NB4 (cell line): Measurements from ENCODE around the gene ISYNA1.

ENCODE experiments used
- DNase-seq: peaks from one replicate; pipeline ENCODE4 v3.0.0; 2010; ENCODE audit warnings: low read depth
- H3K4me3 ChIP-seq: one replicate; pipeline ENCODE4 v1.5.1; 2011; ENCODE audit warnings: mild to moderate bottlenecking, low read depth, low read length, moderate library complexity
- MYC ChIP-seq: IDR thresholded peaks from 2 replicates; pipeline ENCODE4 v1.6.1; 2011; ENCODE audit warnings: low read depth, low read length
- POLR2A ChIP-seq: IDR thresholded peaks from 2 replicates; pipeline ENCODE4 v1.6.1; 2011; ENCODE audit warnings: mild to moderate bottlenecking; ENCODE audit not compliant: insufficient read length; ENCODE audit errors: extremely low read depth
- TF ChIP-seq, protein P1 (sequence below): IDR thresholded peaks from one replicate; pipeline ENCODE4 v1.5.1; 2012; ENCODE audit warnings: low read depth, low read length
- TF ChIP-seq, protein P2 (sequence below): IDR thresholded peaks from 2 replicates; pipeline ENCODE4 v1.6.1; 2011; ENCODE audit warnings: low read depth, low read length

The ISYNA1 gene

DNA sequence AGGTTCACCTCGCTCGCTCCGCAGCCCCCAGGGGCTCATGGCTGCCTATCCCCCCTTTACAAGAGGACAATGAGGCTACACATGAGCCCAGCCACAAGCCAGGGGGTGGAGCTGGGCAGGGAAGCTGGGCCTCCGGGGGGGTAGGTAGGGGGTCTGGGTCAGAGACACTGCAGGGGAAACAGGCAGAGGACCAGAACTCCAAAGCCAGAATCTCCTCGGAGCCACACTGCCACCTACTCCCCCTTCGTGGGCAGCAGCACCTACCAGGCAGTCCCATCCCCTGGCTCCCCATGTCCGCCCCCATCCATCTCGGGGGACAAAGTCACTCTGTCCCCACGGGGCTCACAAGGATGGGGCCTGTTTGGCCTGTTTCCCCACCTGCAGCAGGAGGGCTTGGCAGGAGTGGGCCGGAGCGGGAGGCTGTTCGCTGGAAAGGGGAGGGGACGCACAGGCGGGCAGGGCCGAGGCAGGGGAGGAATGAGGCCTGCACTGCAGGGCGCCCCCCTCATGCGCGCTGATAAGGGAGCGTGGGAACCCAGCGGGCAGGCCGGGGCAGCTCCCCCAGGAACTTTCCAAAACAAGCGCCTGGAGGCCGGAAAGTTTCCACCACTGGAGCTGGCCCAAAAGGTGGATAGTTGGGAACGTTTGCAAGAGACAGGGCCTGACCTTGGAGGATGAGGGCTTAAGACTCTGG lies 545 bp upstream of the ISYNA1 start:
- TF ChIP-seq, protein P1, sequence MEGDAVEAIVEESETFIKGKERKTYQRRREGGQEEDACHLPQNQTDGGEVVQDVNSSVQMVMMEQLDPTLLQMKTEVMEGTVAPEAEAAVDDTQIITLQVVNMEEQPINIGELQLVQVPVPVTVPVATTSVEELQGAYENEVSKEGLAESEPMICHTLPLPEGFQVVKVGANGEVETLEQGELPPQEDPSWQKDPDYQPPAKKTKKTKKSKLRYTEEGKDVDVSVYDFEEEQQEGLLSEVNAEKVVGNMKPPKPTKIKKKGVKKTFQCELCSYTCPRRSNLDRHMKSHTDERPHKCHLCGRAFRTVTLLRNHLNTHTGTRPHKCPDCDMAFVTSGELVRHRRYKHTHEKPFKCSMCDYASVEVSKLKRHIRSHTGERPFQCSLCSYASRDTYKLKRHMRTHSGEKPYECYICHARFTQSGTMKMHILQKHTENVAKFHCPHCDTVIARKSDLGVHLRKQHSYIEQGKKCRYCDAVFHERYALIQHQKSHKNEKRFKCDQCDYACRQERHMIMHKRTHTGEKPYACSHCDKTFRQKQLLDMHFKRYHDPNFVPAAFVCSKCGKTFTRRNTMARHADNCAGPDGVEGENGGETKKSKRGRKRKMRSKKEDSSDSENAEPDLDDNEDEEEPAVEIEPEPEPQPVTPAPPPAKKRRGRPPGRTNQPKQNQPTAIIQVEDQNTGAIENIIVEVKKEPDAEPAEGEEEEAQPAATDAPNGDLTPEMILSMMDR = no peak
- no peak for TF ChIP-seq MYC
- no peak for TF ChIP-seq POLR2A
- TF ChIP-seq, protein P2, sequence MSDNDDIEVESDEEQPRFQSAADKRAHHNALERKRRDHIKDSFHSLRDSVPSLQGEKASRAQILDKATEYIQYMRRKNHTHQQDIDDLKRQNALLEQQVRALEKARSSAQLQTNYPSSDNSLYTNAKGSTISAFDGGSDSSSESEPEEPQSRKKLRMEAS = no peak
- no peak for DNase-seq
- no peak overlapping the region for H3K4me3 ChIP-seq

DNA sequence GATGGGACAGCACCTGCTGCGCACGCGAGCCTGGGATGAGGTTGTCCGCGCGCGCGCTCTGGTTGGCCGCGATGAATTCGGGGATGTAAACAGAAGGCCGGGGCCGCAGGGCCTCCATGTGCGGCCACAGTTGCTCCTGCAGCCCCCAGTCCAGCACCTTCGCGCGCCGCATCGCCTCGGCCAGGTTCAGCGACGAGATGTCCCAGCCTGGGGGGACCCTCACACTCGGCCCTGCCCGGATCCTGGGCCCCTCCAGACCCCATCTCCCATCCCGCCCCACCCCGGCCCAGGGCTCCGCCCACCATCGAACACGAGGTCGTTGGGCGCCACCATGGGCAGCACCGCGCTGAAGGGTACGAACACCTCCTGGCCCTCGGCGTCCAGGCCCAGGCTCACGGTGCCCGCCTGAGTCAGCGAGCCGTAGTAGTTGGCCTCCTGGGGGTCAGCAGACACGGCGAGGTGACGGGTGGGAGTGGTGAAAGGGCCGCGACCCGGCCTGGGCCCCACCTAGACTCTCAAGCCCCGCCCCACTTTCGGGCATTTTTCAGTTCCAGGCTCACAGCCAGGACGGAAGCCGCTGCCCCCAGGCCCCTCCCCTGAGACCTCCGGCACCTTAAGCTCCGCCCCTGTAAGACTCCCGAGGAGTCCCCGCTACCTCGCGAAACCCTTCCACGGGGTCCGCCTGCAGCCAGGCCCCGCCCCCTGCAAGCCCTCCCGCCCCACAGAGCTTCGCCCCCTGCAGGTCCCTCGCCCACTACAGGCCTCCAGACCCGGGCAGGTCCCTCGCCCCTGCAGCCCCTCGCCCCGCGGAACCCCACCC lies 1.1 kb downstream of the ISYNA1 start:
- TF ChIP-seq POLR2A = no peak
- no peak for TF ChIP-seq MYC
- TF ChIP-seq, protein P2 = no peak
- TF ChIP-seq, protein P1 = no peak
- H3K4me3 ChIP-seq = no peak overlapping the region
- peak; percentile 46 for DNase-seq

DNA sequence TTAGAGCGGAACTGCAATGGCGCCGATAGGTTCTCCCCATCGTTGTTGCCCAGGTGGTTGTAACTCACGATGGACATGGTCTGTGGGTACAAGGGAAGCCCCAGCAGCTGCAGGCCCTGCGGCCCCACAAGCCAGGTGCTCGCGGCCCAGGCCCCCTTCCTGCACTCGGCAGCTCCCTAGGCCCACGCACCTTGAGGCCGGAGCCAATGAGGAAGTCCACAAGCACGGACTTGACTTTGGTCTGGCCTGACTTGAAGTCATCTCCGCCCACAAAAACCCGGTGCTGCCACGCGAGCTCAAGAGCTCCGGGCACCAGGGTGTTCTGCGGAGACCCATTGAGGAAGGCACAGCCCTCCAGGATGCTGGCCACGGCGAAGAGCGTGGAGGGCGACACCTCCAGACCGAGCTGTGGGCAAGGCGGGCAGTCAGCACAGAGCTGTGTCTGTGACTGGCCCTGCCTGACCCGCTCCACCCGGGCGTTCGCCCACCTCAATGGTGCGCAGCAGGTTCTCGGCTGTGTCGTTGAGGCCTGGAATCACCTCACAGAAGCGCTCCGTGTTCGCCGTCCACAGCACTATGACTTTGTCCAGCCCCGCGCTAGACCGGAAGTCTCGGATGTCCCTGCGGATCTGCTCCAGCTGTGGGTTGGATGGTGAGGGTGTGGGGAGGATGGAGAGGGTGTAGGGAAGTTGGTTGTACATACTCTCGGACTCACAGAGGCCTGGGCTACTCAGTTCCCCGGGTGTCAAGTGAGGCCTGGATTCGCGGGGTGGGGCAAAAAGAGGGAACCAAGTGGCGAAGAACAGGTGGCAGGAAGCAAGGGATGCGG lies 1.9 kb downstream of the ISYNA1 start:
- no peak for DNase-seq
- TF ChIP-seq MYC (no peak), POLR2A (no peak)
- TF ChIP-seq, protein P1 = no peak
- TF ChIP-seq, protein P2 = no peak
- no peak overlapping the region for H3K4me3 ChIP-seq

GRCh38 chr19:18435178-18435841 lies 2.6 kb downstream of the ISYNA1 start:
- H3K4me3 ChIP-seq = no peak overlapping the region
- no peak for DNase-seq
- no peak for TF ChIP-seq POLR2A

DNA sequence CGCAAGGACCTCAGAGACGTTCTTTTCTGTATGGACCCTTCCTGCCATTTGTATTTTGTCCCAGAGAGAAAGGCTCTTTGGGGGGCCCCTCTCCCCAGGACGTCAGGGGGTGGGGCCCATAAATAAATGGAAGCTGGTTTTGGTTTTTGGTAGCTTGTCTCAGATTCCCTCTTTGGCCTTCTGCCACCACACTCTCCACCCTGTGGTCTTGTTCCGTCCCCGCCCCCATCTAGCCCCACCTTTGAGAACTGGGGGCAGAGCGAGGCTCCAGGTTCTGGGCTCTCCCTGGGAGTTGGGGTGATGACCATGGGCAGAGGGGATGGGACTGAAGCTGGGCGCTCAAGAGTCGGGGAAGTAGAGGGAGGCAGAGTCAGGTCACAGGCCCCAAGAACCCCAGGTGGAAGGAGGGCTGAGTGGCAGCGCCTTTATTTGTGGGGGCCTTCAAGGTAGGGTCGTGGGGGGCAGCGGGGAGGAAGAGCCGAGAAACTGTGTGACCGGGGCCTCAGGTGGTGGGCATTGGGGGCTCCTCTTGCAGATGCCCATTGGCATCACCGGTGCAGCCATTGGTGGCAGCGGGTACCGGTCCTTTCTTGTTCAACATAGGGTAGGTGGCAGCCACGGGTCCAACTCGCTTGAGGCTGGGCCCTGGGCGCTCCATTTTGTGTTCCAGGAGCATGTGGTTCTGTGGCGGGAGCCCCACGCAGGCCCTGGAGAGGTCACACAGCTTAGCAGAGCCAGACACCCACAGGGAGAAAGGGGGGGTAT lies 3.3 kb downstream of the ISYNA1 start:
- no peak overlapping the region for H3K4me3 ChIP-seq
- DNase-seq = no peak
- no peak for TF ChIP-seq POLR2A
- TF ChIP-seq MYC = no peak
- TF ChIP-seq, protein P1 = no peak
- TF ChIP-seq, protein P2 = no peak
